ENCODE results near the gene NUP214.
A peak's percentile ranks its signal among the peaks of the same experiment; 100 is the strongest.

Gene NUP214

GRCh38 chr9:131126059-131126426 lies 657 bp downstream of the NUP214 start:
- Histone ChIP-seq H3K27ac (ENCODE audit: low read length) (peak overlapping the region; percentile 25; the same call in 1 of the 2 replicates), H3K79me2 (ENCODE audit: low read length) (peaks cover 32% of the 10 kb centered on the region), H3K4me2 (ENCODE audit: low read length) (peak overlapping the region; percentile 86), H3K27me3 (ENCODE audit: low read depth, low read length) (no peaks in the 10 kb centered on the region), H4K20me1 (ENCODE audit: insufficient read depth, low read length) (no peaks in the 10 kb centered on the region), H3K9ac (ENCODE audit: low read length) (peak overlapping the region; percentile 85), H3K4me1 (ENCODE audit: low read length) (peaks cover 10% of the 10 kb centered on the region), H3K9me3 (ENCODE audit: insufficient read depth, low read length) (no peaks in the 10 kb centered on the region), H2AFZ (ENCODE audit: low read depth, low read length) (peak overlapping the region; percentile 37; the same call in 1 of the 2 replicates), H3K4me3 (ENCODE audit: low read length) (peak overlapping the region; percentile 92), H3K36me3 (replicated peaks; ENCODE audit: low read depth, low read length) (peaks cover 32% of the 10 kb centered on the region)
- TF ChIP-seq EZH2phosphoT487 (IDR thresholded peaks at IDR 0.05; ENCODE audit: low read depth) = no peak
- no peak for TF ChIP-seq CTCF (IDR thresholded peaks at IDR 0.05; ENCODE audit: low read depth, low read length)

GRCh38 chr9:131129183-131129582 lies 3.8 kb downstream of the NUP214 start:
- Histone ChIP-seq H3K27me3 (ENCODE audit: low read depth, low read length) (no peaks in the 10 kb centered on the region), H3K4me1 (ENCODE audit: low read length) (peaks cover 10% of the 10 kb centered on the region), H3K79me2 (ENCODE audit: low read length) (peaks cover 32% of the 10 kb centered on the region), H3K9ac (ENCODE audit: low read length) (no peak overlapping the region), H3K36me3 (replicated peaks; ENCODE audit: low read depth, low read length) (peaks cover 52% of the 10 kb centered on the region), H2AFZ (ENCODE audit: low read depth, low read length) (no peak overlapping the region), H3K4me3 (ENCODE audit: low read length) (no peak overlapping the region), H4K20me1 (ENCODE audit: insufficient read depth, low read length) (no peaks in the 10 kb centered on the region), H3K27ac (ENCODE audit: low read length) (no peak overlapping the region), H3K9me3 (ENCODE audit: insufficient read depth, low read length) (no peaks in the 10 kb centered on the region), H3K4me2 (ENCODE audit: low read length) (no peak overlapping the region)
- TF ChIP-seq CTCF (IDR thresholded peaks at IDR 0.05; ENCODE audit: low read depth, low read length) = no peak
- no peak for TF ChIP-seq EZH2phosphoT487 (IDR thresholded peaks at IDR 0.05; ENCODE audit: low read depth)

GRCh38 chr9:131138676-131139075 lies 13.3 kb downstream of the NUP214 start:
- H3K4me2 ChIP-seq (ENCODE audit: low read length) = no peak overlapping the region
- H3K4me1 ChIP-seq (ENCODE audit: low read length) = no peaks in the 10 kb centered on the region
- no peaks in the 10 kb centered on the region for H3K27me3 ChIP-seq (ENCODE audit: low read depth, low read length)
- no peak for TF ChIP-seq CTCF (IDR thresholded peaks at IDR 0.05; ENCODE audit: low read depth, low read length)
- no peak for TF ChIP-seq EZH2phosphoT487 (IDR thresholded peaks at IDR 0.05; ENCODE audit: low read depth)
- no peak overlapping the region for H3K9ac ChIP-seq (ENCODE audit: low read length)
- no peaks in the 10 kb centered on the region for H3K9me3 ChIP-seq (ENCODE audit: insufficient read depth, low read length)
- no peak overlapping the region for H3K27ac ChIP-seq (ENCODE audit: low read length)
- H2AFZ ChIP-seq (ENCODE audit: low read depth, low read length) = no peak overlapping the region
- H3K79me2 ChIP-seq (ENCODE audit: low read length) = no peaks in the 10 kb centered on the region
- peaks cover 71% of the 10 kb centered on the region for H3K36me3 ChIP-seq (replicated peaks; ENCODE audit: low read depth, low read length)
- H3K4me3 ChIP-seq (ENCODE audit: low read length) = no peak overlapping the region
- no peaks in the 10 kb centered on the region for H4K20me1 ChIP-seq (ENCODE audit: insufficient read depth, low read length)

GRCh38 chr9:131140112-131140511 lies 14.7 kb downstream of the NUP214 start:
- Histone ChIP-seq H3K4me3 (ENCODE audit: low read length) (no peak overlapping the region), H3K27ac (ENCODE audit: low read length) (no peak overlapping the region), H3K79me2 (ENCODE audit: low read length) (no peaks in the 10 kb centered on the region), H4K20me1 (ENCODE audit: insufficient read depth, low read length) (no peaks in the 10 kb centered on the region), H3K4me2 (ENCODE audit: low read length) (no peak overlapping the region), H3K9me3 (ENCODE audit: insufficient read depth, low read length) (no peaks in the 10 kb centered on the region), H3K9ac (ENCODE audit: low read length) (no peak overlapping the region), H3K4me1 (ENCODE audit: low read length) (no peaks in the 10 kb centered on the region), H2AFZ (ENCODE audit: low read depth, low read length) (no peak overlapping the region), H3K27me3 (ENCODE audit: low read depth, low read length) (no peaks in the 10 kb centered on the region), H3K36me3 (replicated peaks; ENCODE audit: low read depth, low read length) (peaks cover 71% of the 10 kb centered on the region)
- TF ChIP-seq EZH2phosphoT487 (IDR thresholded peaks at IDR 0.05; ENCODE audit: low read depth) = no peak

- H3K36me3 ChIP-seq (replicated peaks; ENCODE audit: low read depth, low read length) = peaks cover 72% of the 10 kb centered on the region
- no peaks in the 10 kb centered on the region for H3K9me3 ChIP-seq (ENCODE audit: insufficient read depth, low read length)
- H3K9ac ChIP-seq (ENCODE audit: low read length) = no peak overlapping the region
- no peak overlapping the region for H3K27ac ChIP-seq (ENCODE audit: low read length)
- H3K4me1 ChIP-seq (ENCODE audit: low read length) = no peaks in the 10 kb centered on the region
- no peaks in the 10 kb centered on the region for H3K27me3 ChIP-seq (ENCODE audit: low read depth, low read length)
- H4K20me1 ChIP-seq (ENCODE audit: insufficient read depth, low read length) = no peaks in the 10 kb centered on the region
- no peak overlapping the region for H3K4me2 ChIP-seq (ENCODE audit: low read length)
- no peak overlapping the region for H2AFZ ChIP-seq (ENCODE audit: low read depth, low read length)
- H3K79me2 ChIP-seq (ENCODE audit: low read length) = no peaks in the 10 kb centered on the region
- no peak for TF ChIP-seq CTCF (IDR thresholded peaks at IDR 0.05; ENCODE audit: low read depth, low read length)
- no peak for TF ChIP-seq EZH2phosphoT487 (IDR thresholded peaks at IDR 0.05; ENCODE audit: low read depth)
- no peak overlapping the region for H3K4me3 ChIP-seq (ENCODE audit: low read length)
These were observed 15.2 kb downstream of the NUP214 start for GRCh38 chr9:131140550-131140949.
